Right lobe of liver (tissue), 6 donors: Measurements from ENCODE around the gene CSF2. TPM values are rescaled to one million over a fixed set of nuclear protein-coding genes. Genes with fewer than 3 reads are reported as not detected.

Experiments used
- ATAC-seq, 4 donors: fragments of 200-7000 bp; cut with Tn5 transposase; one replicate each; pipeline ENCODE4 v1.9.1; 2020; ENCODE audit warnings: mild to moderate bottlenecking in 4 of 4, moderate library complexity in 4 of 4
- DNase-seq, 3 donors: peaks; one replicate each; pipeline ENCODE4 v3.0.0-alpha.2; 2020
- H3K27ac ChIP-seq, 3 donors: fragments of 200-600 bp; one replicate each; pipeline ENCODE4 v1.8.0; 2022
- H3K27me3 ChIP-seq, 2 donors: fragments of 200-600 bp; one replicate each; pipeline ENCODE4 v1.8.0; 2022
- H3K36me3 ChIP-seq, 4 donors: fragments of 200-600 bp; sonication (generic) in 1 of 4; one replicate each; pipeline versions ENCODE4 v1.5.1 to v1.8.0; 2017 to 2022; ENCODE audit warnings: control low read depth in 1 of 4
- H3K4me1 ChIP-seq, 4 donors: fragments of 200-600 bp; sonication (generic) in 1 of 4; one replicate each; pipeline versions ENCODE4 v1.5.1 to v1.8.0; 2017 to 2022; ENCODE audit warnings: control low read depth in 1 of 4
- H3K4me3 ChIP-seq, 3 donors: fragments of 200-600 bp; one replicate each; pipeline ENCODE4 v1.8.0; 2022
- H3K9me3 ChIP-seq, 4 donors: fragments of 200-600 bp; sonication (generic) in 1 of 4; one replicate each; pipeline versions ENCODE4 v1.5.1 to v1.8.0; 2017 to 2022; ENCODE audit warnings: control low read depth in 1 of 4
- CTCF ChIP-seq, 4 donors: fragments of 200-600 bp in 3 of 4; fragments of 450-650 bp in 1 of 4; IDR thresholded peaks; one replicate each; pipeline versions ENCODE4 v1.5.1 to v1.8.0; 2016 to 2022; ENCODE audit warnings: antibody characterized with exemption in 4 of 4, mild to moderate bottlenecking in 2 of 4
- POLR2A ChIP-seq: fragments of 450-650 bp; IDR thresholded peaks from one replicate; pipeline ENCODE4 v1.6.1; 2017; ENCODE audit warnings: antibody characterized with exemption, mild to moderate bottlenecking
- WGBS: methylation state at CpG from one replicate; pipeline ENCODE4 v1.1.6; 2018; ENCODE audit warnings: low coverage, low lambda C conversion rate; ENCODE audit not compliant: insufficient coverage; ENCODE audit errors: missing lambda C conversion rate; 5-methylcytosine and 5-hydroxymethylcytosine counted together
- intact Hi-C, 2 donors: fragments of 100-400 bp; cut with DNase I; formaldehyde crosslinking; loops; one replicate each; pipeline versions ENCODE4 v1.11.2 to v1.14.1; 2022
- total RNA-seq, 6 experiments: library from RNA; depleted of rRNA in 2 of 6; stranded (reverse); fragments of >200 nt in 2 of 6; fragmentation: NEBNext Ultra II Directional in 3 of 6; extraction: Animal tissue kit (Norgen Biotek cat#: 25700) in 3 of 6; gene quantifications; one replicate each; pipeline versions ENCODE4 v1.1.0 to v1.2.4, GENCODE V29; 2016 to 2023
- donor health status: DM: no; HTN: yes; CAD: no.
- donor health status: DM: no; HTN: no; CAD: no.
- donor health status: DM: no; HTN: no; CAD: no.
- donor health status: DM: no; HTN: yes; CAD: no.
- donor health status: DM: no; HTN: yes; CAD: no.

CSF2 gene
- total RNA-seq, 6 experiments from 2014 or later: not detected

GRCh38 chr5:132032196-132032595, 41.4 kb upstream of the CSF2 start:
- no peak for ATAC-seq
- H3K4me1 ChIP-seq: no peaks in the 10 kb centered on the region

GRCh38 chr5:132033122-132033521, 40.5 kb upstream of the CSF2 start:
- intact Hi-C loops: no loop called here
- Histone ChIP-seq H3K4me3 (no peak overlapping the region), H3K9me3 (peaks cover 0 to 8% (median 1%) of the 10 kb centered on the region in 4 donors), H3K27me3 (no peaks in the 10 kb centered on the region), H3K27ac (no peak overlapping the region), H3K36me3 (no peaks in the 10 kb centered on the region), H3K4me1 (no peaks in the 10 kb centered on the region)
- WGBS: 56% methylated on average over 4 of the region's 4 CpGs
- ATAC-seq (no peak), DNase-seq (no peak)
- TF ChIP-seq POLR2A (no peak), CTCF (IDR thresholded peaks at IDR 0.05) (no peak)

More at GRCh38 chr5:132032196-132032595, 41.4 kb upstream of the CSF2 start:
- H3K36me3 ChIP-seq: no peaks in the 10 kb centered on the region
- TF ChIP-seq CTCF (IDR thresholded peaks at IDR 0.05): no peak
- TF ChIP-seq POLR2A: no peak
- DNase-seq: no peak
- H3K4me3 ChIP-seq: no peak overlapping the region
- no peaks in the 10 kb centered on the region for H3K27me3 ChIP-seq
- no peak overlapping the region for H3K27ac ChIP-seq
- H3K9me3 ChIP-seq: peaks cover 0 to 8% (median 1%) of the 10 kb centered on the region in 4 donors
- intact Hi-C loops: no loop called here

GRCh38 chr5:132037353-132037752, 36.2 kb upstream of the CSF2 start:
- intact Hi-C loops: no loop called here
- Histone ChIP-seq H3K27ac (no peak overlapping the region), H3K27me3 (no peaks in the 10 kb centered on the region), H3K4me3 (no peak overlapping the region), H3K4me1 (no peaks in the 10 kb centered on the region), H3K36me3 (no peaks in the 10 kb centered on the region), H3K9me3 (peaks cover 0 to 8% (median 1%) of the 10 kb centered on the region in 4 donors)
- WGBS: 48% methylated on average over 2 of the region's 2 CpGs
- ATAC-seq (no peak), DNase-seq (no peak)
- TF ChIP-seq CTCF (IDR thresholded peaks at IDR 0.05) (no peak), POLR2A (no peak)

GRCh38 chr5:132044207-132044606, 29.4 kb upstream of the CSF2 start:
- Histone ChIP-seq H3K27me3 (no peaks in the 10 kb centered on the region), H3K27ac (no peak overlapping the region), H3K36me3 (no peaks in the 10 kb centered on the region), H3K4me1 (no peaks in the 10 kb centered on the region), H3K9me3 (no peaks in the 10 kb centered on the region), H3K4me3 (no peak overlapping the region)
- TF ChIP-seq POLR2A: no peak
- WGBS: 48% methylated on average over 4 of the region's 10 CpGs
- DNase-seq (peak in 1 of 3 donors; percentile 27), ATAC-seq (peak in 3 of 4 donors; percentile 19 to 54 (median 29))
- intact Hi-C loops: no loop called here

- WGBS: 71% methylated on average over 6 of the region's 7 CpGs
- no peak for TF ChIP-seq POLR2A
- no peak for TF ChIP-seq CTCF (IDR thresholded peaks at IDR 0.05)
- Histone ChIP-seq H3K4me3 (no peak overlapping the region), H3K27me3 (no peaks in the 10 kb centered on the region), H3K4me1 (no peaks in the 10 kb centered on the region), H3K36me3 (no peaks in the 10 kb centered on the region), H3K27ac (no peak overlapping the region), H3K9me3 (no peaks in the 10 kb centered on the region)
- no peak for ATAC-seq
- intact Hi-C loops: no loop called here
- peak in 1 of 3 donors; percentile 32 for DNase-seq
These were observed 26.7 kb upstream of the CSF2 start for GRCh38 chr5:132046880-132047299.
